SH-SY5Y (cell line): ENCODE measurements around the gene PITPNC1.

Experiments used
- GATA2 ChIP-seq: IDR thresholded peaks from 2 replicates; pipeline ENCODE4 v1.6.1; 2011; ENCODE audit warnings: mild to moderate bottlenecking, low read depth, low read length
- GATA3 ChIP-seq: IDR thresholded peaks from 2 replicates; pipeline ENCODE4 v1.6.1; 2011; ENCODE audit warnings: low read depth, mild to moderate bottlenecking, low read length, moderate library complexity

- TF ChIP-seq GATA3 (no peak), GATA2 (no peak)
These were observed 126.1 kb downstream of the PITPNC1 start for GRCh38 chr17:67503184-67503583.
